8988T (cell line): ENCODE data around the gene ATRNL1.
"Not testable (repeated sequence)": the region's sequence is repeated elsewhere in the genome, so short reads cannot be mapped to it uniquely, and the experiment has no call there.

ENCODE experiments used
- DNase-seq: peaks from one replicate; pipeline ENCODE4 v3.0.0; 2011

ATRNL1 gene

GRCh38 chr10:115432188-115432819, 339.1 kb downstream of the ATRNL1 start:
- DNase-seq = no peak

GRCh38 chr10:115436999-115437398, 343.8 kb downstream of the ATRNL1 start:
- no peak for DNase-seq

GRCh38 chr10:115441907-115442545, 348.9 kb downstream of the ATRNL1 start:
- DNase-seq = no peak

- no peak for DNase-seq
Measured at GRCh38 chr10:115456812-115457211, 363.6 kb downstream of the ATRNL1 start.

GRCh38 chr10:115483294-115483693, 390.1 kb downstream of the ATRNL1 start:
- DNase-seq = no peak

GRCh38 chr10:115491526-115492140, 398.5 kb downstream of the ATRNL1 start:
- no peak for DNase-seq

- DNase-seq = no peak
Measured at GRCh38 chr10:115503546-115503945, 410.4 kb downstream of the ATRNL1 start.

- DNase-seq = no peak
Measured at GRCh38 chr10:115514895-115515294, 421.7 kb downstream of the ATRNL1 start.

- DNase-seq = no peak
Measured at GRCh38 chr10:115525141-115525540, 432.0 kb downstream of the ATRNL1 start.

GRCh38 chr10:115527682-115528081, 434.5 kb downstream of the ATRNL1 start:
- DNase-seq = not testable (repeated sequence)

- not testable (repeated sequence) for DNase-seq
Measured at GRCh38 chr10:115536401-115536800, 443.2 kb downstream of the ATRNL1 start.

- no peak for DNase-seq
Measured at GRCh38 chr10:115539142-115539762, 446.1 kb downstream of the ATRNL1 start.

GRCh38 chr10:115555887-115556402, 462.8 kb downstream of the ATRNL1 start:
- DNase-seq = no peak

GRCh38 chr10:115558252-115558651, 465.1 kb downstream of the ATRNL1 start:
- DNase-seq = no peak

- no peak for DNase-seq
Measured at GRCh38 chr10:115566867-115567266, 473.7 kb downstream of the ATRNL1 start.

GRCh38 chr10:115572740-115573455, 479.7 kb downstream of the ATRNL1 start:
- DNase-seq = peak; percentile 10

GRCh38 chr10:115580239-115580638, 487.1 kb downstream of the ATRNL1 start:
- DNase-seq = no peak

GRCh38 chr10:115593060-115593459, 499.9 kb downstream of the ATRNL1 start:
- DNase-seq = no peak

- no peak for DNase-seq
Measured at GRCh38 chr10:115604627-115605026, 511.5 kb downstream of the ATRNL1 start.

- DNase-seq = no peak
Measured at GRCh38 chr10:115606086-115606485, 512.9 kb downstream of the ATRNL1 start.

- no peak for DNase-seq
Measured at GRCh38 chr10:115606741-115607140, 513.6 kb downstream of the ATRNL1 start.

- no peak for DNase-seq
Measured at GRCh38 chr10:115624448-115624847, 531.3 kb downstream of the ATRNL1 start.

- no peak for DNase-seq
Measured at GRCh38 chr10:115628616-115629015, 535.5 kb downstream of the ATRNL1 start.
